Pulmonary artery endothelial cell (primary cell): ENCODE measurements around the gene UTF1. TPM values are rescaled to one million over a fixed set of nuclear protein-coding genes. Genes with fewer than 3 reads are reported as not detected.

Experiments
- DNase-seq: peaks from one replicate; pipeline ENCODE4 v3.0.0-alpha.2; 2011; ENCODE audit warnings: low read depth, low spot score
- total RNA-seq: library from RNA; depleted of rRNA; stranded (reverse); fragments of >200 nt; gene quantifications from 2 replicates; pipeline ENCODE4 v1.2.3, GENCODE V29; 2014

UTF1 gene
- total RNA-seq, 1 donor from 2014 or later, result not detected

DNA sequence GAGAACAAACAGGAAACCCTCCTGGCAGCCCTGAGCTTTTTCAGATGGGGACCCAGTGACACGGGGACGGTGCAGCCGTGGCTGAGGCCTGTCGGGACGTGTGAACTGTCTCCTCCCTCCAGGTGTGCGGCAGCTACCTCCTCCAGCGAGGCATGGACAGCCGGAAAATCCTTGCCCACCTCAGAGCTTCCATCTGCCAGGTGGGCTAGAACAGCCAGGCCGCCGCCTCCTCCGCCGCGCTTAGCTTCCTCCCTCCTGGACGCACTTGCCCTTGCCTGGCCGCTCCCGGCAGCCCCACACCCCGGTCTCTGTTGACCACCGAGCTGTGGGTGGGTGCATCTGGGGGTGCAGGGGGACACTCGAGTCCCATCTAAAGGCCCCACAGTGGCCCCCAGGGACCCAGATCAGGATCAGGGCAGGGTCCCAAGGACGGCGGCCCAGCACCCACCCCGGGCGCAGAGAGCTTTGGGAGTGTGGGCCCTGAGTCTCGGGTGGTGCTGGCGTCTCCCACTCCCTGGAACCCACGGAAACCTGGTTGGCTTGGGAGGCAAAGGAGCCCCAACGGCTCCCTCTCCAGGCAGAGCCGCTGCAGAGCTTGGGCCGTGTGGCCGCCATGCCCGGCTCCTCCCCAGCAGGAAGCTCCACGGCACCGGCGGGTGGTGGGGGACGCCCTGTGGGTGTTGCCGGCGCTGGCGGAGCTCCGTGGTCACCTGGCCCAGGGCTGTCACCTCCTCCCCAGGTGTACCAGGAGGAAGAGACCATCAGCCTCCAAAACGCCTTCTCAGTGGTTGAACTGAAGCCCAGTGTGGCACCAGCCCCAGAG lies 32.9 kb upstream of the UTF1 start:
- no peak for DNase-seq

DNA sequence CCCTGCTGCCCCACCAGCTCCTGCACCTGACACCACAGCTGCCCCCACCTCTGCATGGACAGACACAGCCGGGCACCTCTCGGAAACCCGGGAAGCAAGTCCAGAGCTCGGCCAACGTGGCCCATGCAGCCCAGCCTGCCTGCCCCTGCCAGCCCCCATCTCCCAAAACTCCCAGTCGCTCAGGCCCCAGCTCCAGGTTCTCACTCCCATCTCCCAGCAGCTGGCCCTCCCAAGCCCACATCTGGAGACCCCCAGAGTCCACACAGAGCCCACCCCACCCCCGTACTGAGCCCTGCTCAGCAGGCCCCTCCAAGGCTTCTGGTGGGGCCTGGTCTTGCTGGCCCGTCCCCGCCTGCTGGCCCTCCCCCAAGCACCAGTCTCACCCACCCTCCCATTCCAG lies 32.2 kb upstream of the UTF1 start:
- DNase-seq, result no peak

DNA sequence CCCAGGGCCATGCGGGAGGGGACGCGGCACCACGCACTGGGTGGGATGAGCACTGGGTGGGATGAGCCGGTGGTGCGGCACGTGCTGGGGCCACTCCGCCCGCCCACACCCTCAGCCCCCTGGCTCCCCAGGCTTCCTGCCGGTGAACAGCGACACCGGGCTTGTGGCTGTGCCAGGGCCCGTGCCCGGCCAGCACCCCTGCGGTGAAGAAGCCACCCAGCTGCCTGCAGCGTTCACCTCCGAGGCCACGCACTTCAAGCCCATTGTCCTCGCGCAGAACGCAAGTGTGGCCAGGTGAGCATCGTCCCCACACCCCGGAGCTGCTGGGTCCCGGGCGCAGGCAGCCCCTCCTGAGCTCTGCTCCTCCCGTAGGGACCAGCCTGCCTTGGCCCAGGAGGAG lies 31.8 kb upstream of the UTF1 start:
- DNase-seq, result no peak

DNA sequence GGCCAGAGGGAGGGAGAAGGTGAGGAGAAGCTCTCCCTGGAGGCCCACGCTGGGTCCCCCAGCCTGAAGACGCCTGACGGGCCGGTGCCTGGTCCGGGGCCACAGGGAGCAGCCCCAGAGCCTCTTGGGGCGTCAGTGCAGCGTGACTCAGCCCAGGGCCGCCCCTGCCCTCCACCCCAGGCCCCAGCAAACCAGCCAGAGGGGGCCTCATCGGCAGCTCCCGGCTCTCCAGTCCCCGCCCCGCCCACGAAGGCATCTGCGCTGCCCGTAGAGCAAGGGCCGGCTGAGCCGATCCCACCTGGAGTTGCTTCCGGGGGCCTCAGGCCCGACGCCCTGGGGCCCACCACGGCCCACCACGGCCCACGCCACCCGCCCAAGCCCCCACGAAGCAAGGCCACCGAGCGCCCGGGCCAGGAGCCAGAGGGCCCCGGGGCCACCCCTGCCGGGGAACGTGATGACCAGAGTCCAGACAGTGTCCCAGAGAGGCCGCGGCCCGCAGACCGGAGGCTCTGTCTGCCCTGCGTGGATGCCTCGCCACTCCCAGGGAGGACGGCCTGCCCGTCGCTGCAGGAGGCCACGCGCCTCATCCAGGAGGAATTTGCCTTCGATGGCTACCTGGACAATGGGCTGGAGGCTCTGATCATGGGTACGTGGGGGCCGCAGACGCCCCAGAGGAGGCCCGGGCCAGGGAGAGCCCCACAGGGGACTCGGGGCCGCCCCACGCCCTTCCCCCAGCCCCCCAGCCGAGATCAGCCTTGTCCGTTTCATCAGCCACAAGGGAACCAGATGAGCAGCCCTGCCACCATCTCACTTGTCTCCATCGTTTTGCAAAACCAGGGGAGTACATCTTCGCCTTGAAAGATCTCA lies 31.2 kb upstream of the UTF1 start:
- no peak for DNase-seq

DNA sequence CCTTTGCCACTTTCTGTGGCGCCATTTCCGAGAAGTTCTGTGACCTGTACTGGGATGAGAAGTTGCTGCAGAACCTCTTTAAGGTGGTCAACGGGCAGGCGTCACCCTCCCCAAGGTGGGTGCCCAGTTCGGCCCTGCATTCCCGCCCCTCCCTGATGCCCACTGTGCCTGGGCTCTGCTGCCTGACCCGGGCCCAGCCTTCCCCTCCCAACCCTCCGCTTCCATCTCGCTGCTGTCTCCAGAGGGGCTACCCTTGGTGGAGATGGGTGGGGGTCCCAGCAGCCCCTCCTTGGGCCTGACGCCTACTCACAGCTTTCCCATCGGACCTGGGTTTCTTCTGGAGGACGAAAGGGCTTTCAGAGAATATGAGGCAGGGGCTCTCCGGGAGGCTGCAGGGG lies 30.5 kb upstream of the UTF1 start:
- no peak for DNase-seq

DNA sequence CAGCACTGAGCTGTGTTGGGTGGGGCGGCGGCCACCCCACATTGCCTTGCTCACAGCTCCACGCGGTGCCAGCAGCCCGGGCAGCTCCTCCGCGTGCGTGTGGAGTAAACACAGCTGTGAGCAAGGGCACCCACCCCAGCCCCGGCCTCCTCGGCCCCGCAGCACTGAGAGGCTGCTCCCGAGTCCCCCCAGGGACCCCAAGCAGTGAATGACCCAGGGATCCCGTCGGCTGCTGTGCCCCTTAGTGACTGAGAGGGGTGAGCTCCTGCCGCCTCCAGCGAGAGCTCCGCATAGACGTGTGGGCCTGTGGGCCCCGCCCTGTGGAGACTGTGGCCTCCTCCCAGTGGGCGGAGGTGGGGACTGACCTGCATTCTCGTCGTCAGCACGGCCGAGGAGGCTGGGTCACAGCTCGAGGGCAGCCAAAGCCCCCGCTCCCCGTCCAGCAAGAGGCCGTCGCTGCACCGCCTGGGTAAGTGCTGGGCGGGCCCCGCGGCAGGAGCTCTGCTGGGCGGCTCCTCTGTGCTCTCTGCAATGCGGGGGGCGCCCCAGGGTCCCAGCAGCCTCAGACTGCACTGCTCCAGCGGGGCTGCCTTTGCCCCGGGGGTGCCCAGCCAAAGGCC lies 29.9 kb upstream of the UTF1 start:
- DNase-seq, result no peak

DNA sequence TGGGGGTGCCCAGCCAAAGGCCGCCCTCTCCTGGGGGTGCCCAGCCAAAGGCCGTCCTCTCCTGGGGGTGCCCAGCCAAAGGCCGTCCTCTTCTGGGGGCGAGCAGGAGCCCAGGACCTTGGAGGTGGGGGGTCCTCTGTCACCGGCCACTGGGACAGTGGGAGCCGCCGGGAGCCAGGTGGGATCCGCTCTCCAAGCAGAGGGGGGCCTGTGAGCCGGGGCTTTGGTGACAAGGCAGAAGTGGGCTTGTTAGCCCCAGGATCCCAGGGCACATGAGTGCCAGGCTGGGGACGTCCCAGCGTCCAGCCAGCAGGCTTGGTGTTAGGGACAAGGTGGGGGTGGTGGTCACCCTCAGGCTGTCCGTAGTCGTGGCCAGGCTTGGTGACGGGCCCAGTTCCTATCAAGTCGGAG lies 29.4 kb upstream of the UTF1 start:
- DNase-seq, result no peak

DNA sequence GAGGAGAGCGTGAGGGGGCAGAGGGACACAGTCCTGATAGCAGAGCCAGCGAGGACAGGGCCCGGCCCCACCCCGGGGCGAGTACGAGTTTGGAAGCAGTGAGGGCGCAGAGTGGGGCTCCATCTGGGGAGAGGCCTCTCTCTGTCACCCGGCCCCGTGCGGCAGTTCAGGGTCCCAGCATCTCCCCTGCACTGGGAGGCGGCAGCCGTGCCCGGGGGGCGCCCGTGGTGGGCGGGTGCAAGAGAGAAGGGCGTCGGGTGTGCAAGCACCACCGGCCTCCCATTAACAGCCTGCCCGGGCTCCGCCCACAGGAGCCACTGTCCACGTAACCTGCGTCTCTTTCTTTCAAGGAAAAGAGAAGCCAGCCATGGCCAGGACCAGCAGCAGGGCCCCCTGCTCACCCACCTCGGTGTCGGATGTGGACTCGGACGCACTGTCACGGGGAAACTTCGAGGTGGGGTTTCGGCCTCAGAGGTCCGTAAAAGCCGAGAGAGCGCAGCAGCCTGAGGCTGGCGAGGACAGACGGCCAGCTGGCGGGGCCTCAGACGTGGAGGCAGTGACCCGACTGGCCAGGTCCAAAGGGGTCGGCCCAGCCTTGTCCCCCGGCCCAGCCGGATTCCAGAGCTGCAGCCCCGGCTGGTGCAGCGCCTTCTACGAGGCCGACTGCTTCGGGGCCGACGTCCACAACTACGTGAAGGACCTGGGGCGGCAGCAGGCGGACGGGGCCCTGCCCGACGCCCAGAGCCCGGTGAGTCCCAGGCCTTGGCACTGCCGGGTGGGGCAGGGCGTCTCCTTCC lies 28.7 kb upstream of the UTF1 start:
- DNase-seq, result no peak

DNA sequence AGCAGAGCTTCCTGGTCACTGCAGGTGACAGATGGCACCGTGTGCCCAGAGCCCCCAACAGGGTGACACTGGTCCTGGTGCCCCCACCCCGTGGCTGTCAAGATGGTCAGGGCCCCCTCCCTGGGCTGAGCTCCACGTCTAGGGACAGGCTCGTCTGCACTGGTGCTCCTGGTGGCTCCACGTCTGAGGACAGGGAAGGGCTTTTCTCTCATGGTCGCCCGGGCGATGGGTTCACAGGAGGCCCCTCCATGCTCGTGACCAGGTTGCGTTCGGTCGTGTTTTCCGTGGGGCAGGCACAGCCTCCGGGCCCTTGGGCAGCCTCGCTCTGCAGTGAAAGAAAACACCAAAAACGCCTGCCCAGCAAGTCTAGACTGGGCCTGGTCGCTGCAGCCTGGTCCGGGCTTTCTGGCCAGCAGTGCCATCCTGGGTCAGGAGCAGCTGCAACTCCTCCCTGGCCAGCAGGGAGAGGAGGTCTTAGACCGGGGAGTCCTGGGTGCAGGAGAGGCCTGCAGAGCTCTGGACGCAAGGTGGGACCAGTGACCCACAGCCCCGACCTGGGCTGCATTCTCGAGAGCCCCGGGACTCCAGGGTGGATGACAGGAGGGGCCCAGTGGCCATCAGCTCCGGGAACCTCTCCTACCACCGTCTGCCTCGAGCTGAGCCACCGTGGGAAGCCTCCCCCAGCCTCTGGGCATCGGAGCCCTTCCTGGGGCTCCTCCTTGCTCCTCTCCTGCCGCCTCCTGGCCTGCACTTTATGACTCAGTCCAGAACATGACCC lies 27.9 kb upstream of the UTF1 start:
- DNase-seq, result no peak

DNA sequence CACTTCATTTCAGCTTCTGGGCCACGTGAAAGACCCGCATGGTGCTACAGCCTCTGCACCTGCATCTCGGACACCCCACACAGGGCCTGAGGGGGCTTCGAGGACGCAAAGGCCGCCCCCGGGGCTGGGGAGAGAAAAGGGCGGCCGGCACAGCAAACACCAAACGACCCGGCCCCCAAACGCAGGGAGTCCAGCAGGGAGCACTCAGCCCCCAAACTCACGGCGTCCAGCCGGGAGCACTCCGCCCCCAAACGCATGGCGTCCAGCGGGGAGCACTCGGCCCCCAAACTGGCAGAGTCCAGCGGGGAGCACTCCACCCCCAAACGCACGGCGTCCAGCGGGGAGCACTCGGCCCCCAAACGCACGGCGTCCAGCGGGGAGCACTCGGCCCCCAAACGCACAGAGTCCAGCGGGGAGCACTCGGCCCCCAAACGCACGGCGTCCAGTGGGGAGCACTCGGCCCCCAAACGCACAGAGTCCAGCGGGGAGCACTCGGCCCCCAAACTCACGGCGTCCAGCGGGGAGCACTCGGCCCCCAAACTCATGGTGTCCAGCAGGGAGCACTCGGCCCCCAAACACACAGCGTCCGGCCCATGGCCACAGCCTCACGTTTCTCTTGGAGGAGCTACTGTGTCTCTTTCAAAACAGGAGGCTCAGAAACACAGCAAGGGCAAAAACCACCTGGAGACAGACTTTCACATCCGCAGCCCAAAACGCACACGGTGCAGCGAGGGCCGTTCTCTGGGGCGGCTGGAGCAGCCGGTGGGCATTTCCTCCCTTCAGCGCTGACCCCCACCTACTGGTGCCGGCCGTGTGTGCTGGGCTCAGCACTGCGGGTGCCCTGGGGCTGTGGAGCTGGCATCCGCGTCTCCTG lies 27.0 kb upstream of the UTF1 start:
- DNase-seq, result no peak

DNA sequence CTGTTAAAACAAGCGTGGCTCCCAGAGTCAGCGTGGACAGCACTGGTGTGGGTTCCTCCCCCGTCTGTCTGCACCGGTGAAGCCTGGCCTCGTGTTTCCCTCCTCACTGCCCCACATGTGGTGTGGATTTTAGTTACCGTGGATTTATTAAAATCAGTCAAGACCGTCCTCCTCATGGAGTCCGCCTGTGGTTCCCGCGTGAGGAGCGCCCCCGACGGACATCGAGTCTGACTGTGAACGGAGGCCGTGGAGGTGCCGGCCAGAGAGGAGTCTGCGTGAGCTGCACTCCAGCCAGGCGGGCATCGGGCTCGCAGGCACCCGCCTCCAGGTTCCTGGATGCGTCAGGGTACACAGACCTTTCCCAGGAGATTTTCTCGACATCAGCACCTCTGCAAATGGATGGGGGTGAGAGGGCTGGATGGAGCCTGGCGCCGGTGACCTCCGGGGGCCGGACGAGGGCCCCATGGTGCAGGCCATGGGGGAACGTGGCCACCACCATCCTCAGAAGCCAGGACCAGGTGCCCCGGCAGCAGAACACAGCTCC lies 26.3 kb upstream of the UTF1 start:
- DNase-seq, result no peak

DNA sequence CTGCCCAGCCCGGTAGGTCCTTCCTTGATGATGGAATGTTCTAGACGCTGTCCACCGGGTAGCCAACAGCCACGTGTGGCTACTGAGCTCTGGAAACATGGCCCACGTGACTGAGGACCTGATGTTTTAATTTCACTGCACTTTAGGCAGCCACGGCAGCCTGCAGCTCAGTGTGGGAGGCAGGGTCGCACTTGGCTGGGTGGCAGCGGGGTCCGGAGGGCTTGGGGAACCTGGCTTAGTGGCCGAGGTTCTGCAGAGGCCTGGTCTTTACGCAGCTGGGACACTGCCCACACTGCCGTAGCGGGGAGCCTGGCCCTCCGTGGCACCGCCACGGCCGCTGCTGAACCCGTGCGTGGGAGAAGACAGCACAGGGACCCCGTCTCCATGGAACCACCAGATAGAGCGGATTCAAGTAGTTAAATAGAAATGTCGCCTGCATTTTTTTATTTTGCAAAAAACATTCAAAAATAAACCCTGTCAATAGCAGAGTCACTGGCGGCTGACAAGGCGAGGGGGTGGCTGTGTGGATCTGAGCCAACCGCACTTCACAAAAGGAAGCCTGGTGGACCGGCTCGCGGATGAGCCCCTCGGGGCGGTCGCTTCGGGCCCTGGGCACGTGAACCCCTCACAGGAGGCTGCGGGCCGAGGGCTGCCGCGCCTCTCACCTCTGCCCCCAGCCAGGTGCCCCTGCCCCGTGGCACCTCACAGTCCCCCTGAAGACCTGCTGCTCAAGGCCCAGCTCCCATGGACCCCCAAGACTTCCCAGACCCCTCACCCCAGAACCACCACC lies 25.6 kb upstream of the UTF1 start:
- DNase-seq, result no peak

DNA sequence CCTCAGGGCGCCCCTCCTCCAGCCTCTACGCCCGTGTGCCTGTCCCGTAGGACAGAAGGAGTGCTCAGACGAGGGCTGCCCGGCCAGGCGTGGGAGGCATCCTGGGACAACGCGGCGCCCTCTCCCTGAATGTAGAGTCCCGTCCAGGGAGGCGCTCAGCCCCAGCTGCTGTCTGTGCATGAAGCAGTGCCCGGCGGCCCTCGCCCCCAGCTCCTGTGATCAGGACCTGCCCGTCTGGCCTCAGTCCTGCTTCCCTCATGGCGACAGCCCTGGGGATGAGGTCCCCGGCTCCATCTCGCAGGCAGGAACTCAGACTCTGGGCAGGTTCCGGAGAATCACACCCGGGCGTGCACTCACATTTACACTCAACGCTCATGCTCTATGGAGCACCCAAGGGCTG lies 24.9 kb upstream of the UTF1 start:
- no peak for DNase-seq

DNA sequence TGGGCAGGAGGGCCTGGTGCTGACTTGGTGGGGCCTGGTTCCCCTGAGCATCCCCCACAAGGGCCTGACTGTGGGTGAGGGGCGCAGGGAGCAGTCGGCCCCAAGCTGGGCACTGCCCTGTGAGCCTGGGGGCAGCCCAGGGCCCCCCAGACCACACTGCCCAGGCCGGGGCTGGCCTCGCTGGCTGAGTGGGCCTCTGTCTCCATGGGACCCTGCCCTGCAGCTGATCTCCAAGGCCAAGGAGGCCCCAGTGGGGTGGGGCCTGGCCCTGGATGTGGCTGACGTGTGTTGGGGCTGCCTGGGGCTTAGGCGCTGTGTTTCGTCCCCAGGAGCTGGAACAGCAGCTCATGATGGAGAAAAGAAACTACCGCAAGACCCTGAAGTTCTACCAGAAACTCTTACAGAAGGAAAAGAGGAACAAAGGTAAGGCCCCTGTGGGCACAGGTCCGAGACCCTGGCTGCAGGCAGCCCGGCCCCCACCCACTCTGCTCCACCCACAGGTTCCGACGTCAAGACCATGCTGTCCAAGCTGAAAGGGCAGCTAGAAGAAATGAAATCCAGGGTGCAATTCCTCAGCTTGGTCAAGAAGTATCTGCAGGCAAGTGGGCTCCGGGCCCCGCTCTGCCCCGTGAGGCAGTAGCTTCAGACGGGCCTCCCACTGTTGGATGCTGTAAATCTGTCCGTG lies 23.5 kb upstream of the UTF1 start:
- DNase-seq, result no peak

DNA sequence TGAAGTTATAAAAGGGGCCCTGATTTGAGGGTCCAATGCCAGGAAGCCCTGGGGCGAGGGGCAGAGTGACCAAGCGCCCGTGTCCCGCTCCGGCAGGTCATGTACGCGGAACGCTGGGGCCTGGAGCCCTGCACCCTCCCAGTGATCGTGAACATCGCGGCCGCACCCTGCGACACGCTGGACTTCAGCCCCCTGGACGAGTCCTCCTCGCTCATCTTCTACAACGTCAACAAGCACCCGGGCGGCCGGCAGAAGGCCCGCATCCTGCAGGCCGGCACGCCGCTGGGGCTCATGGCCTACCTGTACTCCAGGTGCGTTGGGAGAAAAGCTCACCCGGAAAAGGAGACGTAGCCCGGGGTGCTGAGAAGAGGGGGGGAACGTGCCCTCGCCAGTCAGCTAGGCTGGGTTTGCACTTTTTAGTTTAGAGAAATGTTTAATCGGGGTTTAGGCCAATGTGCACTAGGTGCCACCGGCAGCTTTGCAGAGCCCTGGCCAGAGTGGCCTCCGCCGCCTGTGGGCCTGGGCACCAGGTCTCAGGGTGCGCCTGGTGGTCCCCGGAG lies 22.9 kb upstream of the UTF1 start:
- DNase-seq, result no peak

DNA sequence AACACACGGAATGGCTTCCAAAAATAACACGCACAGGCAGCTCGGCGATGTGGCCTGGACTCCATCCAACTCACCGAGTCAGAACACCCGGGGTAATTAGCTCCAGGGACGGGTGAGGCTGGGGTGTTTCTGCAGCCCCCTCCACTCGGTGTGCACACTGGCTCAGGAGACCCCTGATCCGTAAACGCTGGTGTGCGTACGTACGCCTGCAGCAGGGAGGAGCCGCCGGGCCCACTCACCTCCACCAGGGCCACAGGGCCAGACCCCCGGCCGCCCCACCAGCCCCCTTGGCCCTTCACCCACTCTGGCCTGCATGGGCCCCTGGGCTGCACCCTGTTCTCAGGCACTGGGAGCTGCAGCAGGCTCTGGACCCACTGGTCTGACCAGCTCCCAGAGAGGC lies 22.4 kb upstream of the UTF1 start:
- no peak for DNase-seq

DNA sequence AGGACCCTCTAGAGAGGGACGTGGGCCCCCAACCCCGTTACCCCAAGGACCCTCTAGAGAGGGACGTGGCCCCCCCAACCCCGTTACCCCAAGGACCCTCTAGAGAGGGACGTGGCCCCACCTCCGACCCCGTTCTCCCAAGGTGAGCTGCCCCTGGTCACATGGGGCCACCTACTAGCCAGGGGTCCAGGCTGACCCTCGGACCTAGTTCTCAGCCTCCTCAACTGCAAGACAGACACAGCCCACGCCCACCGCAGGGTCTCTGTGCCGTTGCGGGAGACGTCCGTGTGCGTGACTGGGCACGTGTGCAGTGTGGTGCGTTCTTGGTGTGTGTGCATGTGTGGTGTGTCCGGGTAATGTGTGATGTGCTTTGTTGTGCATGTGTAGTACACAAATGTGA lies 21.6 kb upstream of the UTF1 start:
- DNase-seq, result no peak

DNA sequence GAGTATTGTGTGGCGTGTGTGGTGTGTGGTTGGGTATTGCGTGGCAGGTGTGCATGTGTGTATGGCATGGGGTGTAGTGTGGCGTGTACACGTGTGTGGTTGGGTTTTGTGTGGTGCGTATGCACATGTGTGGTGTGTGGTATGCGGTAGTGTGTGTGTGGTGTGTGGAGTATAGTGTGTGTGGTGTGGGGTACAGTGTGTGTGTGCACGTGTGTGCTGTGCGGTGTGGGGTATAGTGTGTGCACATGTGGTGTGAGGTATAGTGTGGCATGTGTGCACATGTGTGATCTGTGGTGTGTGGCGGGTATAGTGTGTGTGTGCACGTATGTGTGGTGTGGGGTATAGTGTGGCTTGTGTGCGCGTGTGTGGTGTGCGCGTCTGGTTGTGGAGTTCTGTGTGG lies 20.9 kb upstream of the UTF1 start:
- DNase-seq, result no peak
